HG03139 (cell line): ENCODE results near the gene RNF5.
"Not testable (repeated sequence)": the region's sequence is repeated elsewhere in the genome, so short reads cannot be mapped to it uniquely, and the experiment has no call there.

Source experiments
- ATAC-seq: cut with Tn5 transposase; IDR thresholded peaks from one replicate; pipeline ENCODE4 v1.9.1; 2021; ENCODE audit not compliant: unreplicated experiment

RNF5 gene

GRCh38 chr6:32203426-32204267, 25.4 kb downstream of the RNF5 start:
- no peak for ATAC-seq

DNA sequence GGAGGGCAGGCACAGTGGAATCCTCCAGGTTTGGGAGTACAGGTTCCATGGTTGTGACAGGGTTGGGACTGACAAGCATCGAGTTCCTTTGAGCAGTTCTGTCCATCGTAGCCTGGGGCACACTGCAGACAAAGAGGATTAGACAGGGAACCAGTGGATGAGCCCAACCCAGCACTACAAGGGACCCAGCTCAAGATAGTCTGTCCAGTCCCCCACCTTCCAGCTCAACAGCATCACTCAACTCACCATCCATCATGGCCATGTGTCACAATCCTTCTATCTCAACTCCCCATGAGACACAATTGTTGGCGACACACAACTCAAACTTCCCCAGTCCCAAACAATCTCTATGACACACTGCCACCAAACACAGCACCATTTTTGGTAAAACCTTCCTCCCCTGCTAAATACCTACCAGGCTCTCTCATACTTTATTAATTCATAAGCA, 26.1 kb downstream of the RNF5 start:
- ATAC-seq: no peak

- ATAC-seq: no peak
Measured at GRCh38 chr6:32208996-32209395, 30.8 kb downstream of the RNF5 start.

- no peak for ATAC-seq
Measured at GRCh38 chr6:32210191-32210601, 32.0 kb downstream of the RNF5 start.

DNA sequence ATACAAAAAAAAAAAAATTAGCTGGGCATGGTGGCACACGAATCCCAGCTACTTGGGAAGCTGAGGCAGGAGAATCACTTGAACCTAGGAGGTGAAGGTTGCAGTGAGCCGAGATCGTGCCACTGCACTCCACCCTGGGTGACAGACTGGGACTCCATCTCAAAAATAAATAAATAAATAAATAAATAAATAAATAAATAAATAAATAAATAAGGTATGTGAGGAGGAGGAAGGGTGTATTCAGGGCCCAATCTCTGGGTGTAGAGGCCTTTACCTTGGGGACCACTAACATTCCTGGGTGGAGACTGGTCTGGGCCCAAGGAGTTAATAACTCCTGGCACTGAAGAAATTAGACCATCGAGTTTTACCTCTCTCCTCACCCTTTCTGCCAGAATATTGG, 33.2 kb downstream of the RNF5 start:
- not testable (repeated sequence) for ATAC-seq

- ATAC-seq: no peak
Measured at GRCh38 chr6:32212076-32212760, 34.0 kb downstream of the RNF5 start.

GRCh38 chr6:32213649-32214048, 35.4 kb downstream of the RNF5 start:
- ATAC-seq: no peak

- ATAC-seq: no peak
Measured at GRCh38 chr6:32214126-32214525, 35.9 kb downstream of the RNF5 start.

DNA sequence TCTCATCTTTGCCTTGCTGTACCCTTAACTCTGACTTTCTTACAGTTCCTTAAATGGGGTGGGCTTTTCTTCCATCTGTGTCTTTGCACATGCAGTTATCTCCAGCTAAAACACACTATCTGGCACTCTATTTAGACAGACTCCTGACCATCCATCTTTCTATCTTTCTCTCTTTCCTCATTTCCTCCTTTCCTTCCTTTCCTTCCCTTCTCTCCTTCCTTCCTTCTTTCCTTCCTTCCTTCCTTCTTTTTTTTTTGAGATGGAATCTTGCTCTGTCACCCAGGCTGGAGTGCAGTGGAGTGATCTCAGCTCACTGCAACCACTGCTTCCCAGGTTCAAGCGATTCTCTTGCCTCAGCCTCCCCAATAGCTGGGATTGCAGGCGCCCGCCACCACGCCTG, 37.4 kb downstream of the RNF5 start:
- ATAC-seq: no peak

DNA sequence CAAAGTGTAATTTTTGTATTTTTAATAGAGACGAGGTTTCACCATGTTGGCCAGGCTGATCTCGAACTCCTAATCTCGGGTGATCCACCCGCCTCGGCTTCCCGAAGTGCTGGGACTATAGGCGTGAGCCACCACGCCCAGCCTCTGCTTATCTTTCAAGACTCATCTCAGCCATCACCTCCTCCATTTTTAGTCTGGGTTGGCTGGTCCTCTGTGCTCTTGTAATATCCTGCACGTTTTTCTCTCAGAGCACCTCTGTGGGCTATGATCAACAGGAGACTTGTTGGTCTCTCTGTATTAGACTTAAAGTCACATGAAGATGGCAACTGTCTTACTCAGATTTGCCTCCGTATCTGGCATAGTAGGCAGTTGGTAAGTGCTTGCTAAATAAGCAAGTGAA, 38.1 kb downstream of the RNF5 start:
- ATAC-seq: no peak

- no peak for ATAC-seq
Measured at GRCh38 chr6:32216998-32217397, 38.8 kb downstream of the RNF5 start.

GRCh38 chr6:32218167-32218566, 40.0 kb downstream of the RNF5 start:
- no peak for ATAC-seq

DNA sequence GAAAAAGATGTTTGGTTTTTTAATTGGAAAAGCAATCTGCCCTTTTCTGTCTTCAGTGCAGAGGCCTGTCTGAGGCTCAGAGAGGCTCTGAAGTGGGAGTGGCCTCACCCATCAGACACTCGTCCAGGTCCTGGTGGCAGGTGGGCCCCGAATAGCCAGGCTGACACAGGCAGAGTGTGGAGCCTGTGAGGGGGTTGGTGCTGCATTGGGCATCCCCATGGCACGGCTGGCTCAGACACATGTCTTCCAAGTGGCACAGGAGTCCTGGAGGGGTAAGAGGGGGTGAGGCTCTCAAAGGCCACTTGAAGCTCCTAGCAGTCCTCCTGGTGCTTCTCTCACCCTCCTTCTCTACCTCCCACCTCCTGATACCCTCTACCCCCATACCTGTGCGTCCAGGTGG, 41.8 kb downstream of the RNF5 start:
- no peak for ATAC-seq

- no peak for ATAC-seq
Measured at GRCh38 chr6:32222333-32223230, 44.4 kb downstream of the RNF5 start.

- no peak for ATAC-seq
Measured at GRCh38 chr6:32223258-32224235, 45.3 kb downstream of the RNF5 start, which contains the start of gene NOTCH4. TSS of gene NOTCH4 (minus strand) at chr6:32224067. CDS start at chr6:32223928, 139 bp downstream.

- no peak for ATAC-seq
Measured at GRCh38 chr6:32224696-32225095, 46.5 kb downstream of the RNF5 start.

DNA sequence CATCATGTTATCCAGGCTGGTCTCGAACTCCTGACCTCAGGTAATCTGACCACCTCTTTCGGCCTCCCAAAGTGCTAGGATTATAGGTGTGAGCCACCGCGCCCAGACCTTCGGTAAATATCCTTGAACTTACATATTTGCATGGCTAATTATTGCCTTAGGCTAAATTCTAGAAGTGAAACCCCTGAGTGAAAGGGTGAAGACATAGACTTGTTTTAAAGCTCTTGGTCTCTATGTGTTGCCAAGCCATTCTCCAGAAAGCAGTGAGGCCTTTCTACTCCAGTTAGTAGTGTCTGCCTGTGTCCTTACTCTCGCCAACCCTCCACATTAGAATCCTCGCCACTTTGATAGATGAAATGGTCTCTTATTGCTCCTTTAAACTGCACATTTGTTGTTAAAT, 48.2 kb downstream of the RNF5 start:
- no peak for ATAC-seq
